Mammary epithelial cell (primary cell): Measurements from ENCODE around the gene COBL.

Experiments used
- CTCF ChIP-seq, 2 donors: IDR thresholded peaks in 1 of 2; conservative IDR thresholded peaks in 1 of 2; 2 replicates each; pipeline ENCODE4 v1.5.1; 2011 to 2012; ENCODE audit warnings: inconsistent platforms in 2 of 2, low read length in 2 of 2, mild to moderate bottlenecking in 2 of 2, control low read depth in 1 of 2, low read depth in 1 of 2; ENCODE audit not compliant: insufficient read depth in 1 of 2; ENCODE audit errors: extremely low read depth in 1 of 2
- EZH2 ChIP-seq: IDR thresholded peaks from 2 replicates; pipeline ENCODE4 v1.6.1; 2012; ENCODE audit warnings: low read length, inconsistent platforms, borderline replicate concordance

DNA sequence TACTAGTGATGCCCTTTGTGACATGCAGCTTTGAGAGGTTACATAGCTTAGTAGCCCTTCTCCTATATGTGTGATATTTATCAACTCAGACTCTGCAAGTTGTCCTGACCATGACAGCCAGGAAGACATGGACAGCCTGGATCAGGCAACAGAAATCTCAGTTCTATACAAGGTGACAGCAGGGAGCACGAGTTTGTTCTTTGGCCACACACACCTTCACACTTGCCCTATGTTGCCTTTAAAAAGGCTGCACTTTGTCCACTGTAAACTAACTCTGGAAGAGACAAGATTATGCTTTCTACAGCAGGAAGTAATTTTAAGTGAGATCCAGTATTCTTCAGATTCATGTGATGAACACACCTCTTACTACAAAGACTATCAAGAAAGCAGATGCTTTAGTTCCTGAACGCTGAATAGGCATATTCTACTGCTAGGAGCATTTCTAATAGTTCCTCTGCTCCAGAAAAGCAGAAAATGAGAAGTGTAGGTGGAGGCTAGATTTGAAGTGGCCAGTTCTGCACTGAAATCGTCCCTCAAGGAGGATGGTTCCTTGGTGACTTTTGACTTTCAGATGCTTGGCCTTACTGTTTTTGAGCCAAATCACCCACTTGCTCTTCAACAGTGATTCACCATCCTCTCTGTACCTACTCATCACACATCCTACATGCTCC lies 239.2 kb downstream of the COBL start:
- no peak for TF ChIP-seq CTCF (conservative IDR thresholded peaks at IDR 0.05 in 1 of 2, IDR thresholded peaks at IDR 0.05 in 1 of 2; ENCODE audit: extremely low read depth in 1 of 2, insufficient read depth in 1 of 2, low read depth in 1 of 2, low read length in 2 of 2)
- no peak for TF ChIP-seq EZH2
